Measurements from ENCODE around the gene NR2C2. TPM values are rescaled to one million over a fixed set of nuclear protein-coding genes. Genes with fewer than 3 reads are reported as not detected.

Gene NR2C2
- total and polyA plus RNA-seq, 10 of the 15 experiments (the other 5 are each of a cell fraction or from before 2014, with no cell fraction given): 2.7 to 30.3 (median 18.3) TPM

- intact Hi-C loops (cut with micrococcal nuclease; ENCODE audit: unreplicated experiment): loop anchor here (5.0 kb wide), 2 partner anchors 106 to 121 kb away; partner anchors contain the start of gene MRPS25
- peaks cover 3% of the 10 kb centered on the region for H3K4me1 ChIP-seq (ENCODE audit: control insufficient read depth, insufficient read depth, low read length)
- peaks cover 51% of the 10 kb centered on the region for H3K79me2 ChIP-seq (ENCODE audit: control insufficient read depth, insufficient read depth, low read length)
- ChIA-PET SMC1A (ENCODE audit: uncharacterized antibody, unreplicated experiment) (interaction anchor here (1.0 to 2.6 kb wide), 6 partner anchors 10 to 151 kb away, joined by 3 to 15 read pairs (median 4); no protein-coding TSS in a partner anchor), POLR2A (interaction anchor here (0.5 to 2.5 kb wide), 5 partner anchors 10 to 821 kb away, joined by 3 to 10 read pairs (median 3); no protein-coding TSS in a partner anchor), CTCF (interaction anchor here (0.9 to 1.3 kb wide), 3 partner anchors 19 to 165 kb away, joined by 3 to 4 read pairs (median 4); no protein-coding TSS in a partner anchor), RAD21 (ENCODE audit: unreplicated experiment) (interaction anchor here (1.1 to 2.0 kb wide), 6 partner anchors 13 to 152 kb away, joined by 3 to 5 read pairs (median 4); partner anchors contain the start of gene RBSN)
- peak overlapping the region; percentile 97 for H3K9ac ChIP-seq (ENCODE audit: control insufficient read depth, insufficient read depth, low read length)
- H3K36me3 ChIP-seq (ENCODE audit: control insufficient read depth in 2 of 2, insufficient read depth in 2 of 2, low read length in 1 of 2): peaks cover 0 to 6% of the 10 kb centered on the region in 2 experiments
- WGBS (ENCODE audit: insufficient coverage, insufficient replicate concordance, low lambda C conversion rate, missing lambda C conversion rate): 29% methylated on average over 4 of the region's 4 CpGs
- H2AFZ ChIP-seq (ENCODE audit: control insufficient read depth, low read depth, low read length): no peak overlapping the region
- no peak for ATAC-seq
- H3K9me3 ChIP-seq (replicated peaks; ENCODE audit: control insufficient read depth, insufficient read depth, low read length): no peaks in the 10 kb centered on the region
- no TSS peak for BruUV-seq (replicated peaks)
- no peak for FAIRE-seq
- H3K4me3 ChIP-seq: peak overlapping the region; percentile 72
- no peaks in the 10 kb centered on the region for H3K27me3 ChIP-seq (replicated peaks in 1 of 2; ENCODE audit: control insufficient read depth in 2 of 2, insufficient read depth in 2 of 2, low read length in 1 of 2)
- in situ Hi-C loops (cut with MboI): no loop called here
- TF ChIP-seq PRDM15 (CRISPR knock-in tag; IDR thresholded peaks at IDR 0.05) (no peak), ZBTB40 (IDR thresholded peaks at IDR 0.05; ENCODE audit: borderline replicate concordance) (no peak), FOXK2 (IDR thresholded peaks at IDR 0.05) (no peak), HDAC2 (IDR thresholded peaks at IDR 0.05) (no peak), NR2C2 (IDR thresholded peaks at IDR 0.05; ENCODE audit: borderline replicate concordance, control insufficient read depth, insufficient read length, low read depth) (no peak), MTA2 (IDR thresholded peaks at IDR 0.05; ENCODE audit: low read depth) (no peak), FOXM1 (IDR thresholded peaks at IDR 0.05; ENCODE audit: low read depth, low read length) (no peak), JUNB (IDR thresholded peaks at IDR 0.05) (0 out of 2 replicates have a peak, but pooled peaks have one; percentile 30)
- H3K27ac ChIP-seq (ENCODE audit: control insufficient read depth, insufficient read depth): peak overlapping the region; percentile 98
- DNase-seq (ENCODE audit: low read depth, low spot score): no peak
- no peaks in the 10 kb centered on the region for H4K20me1 ChIP-seq (ENCODE audit: control insufficient read depth, insufficient read depth)
- peak overlapping the region; percentile 82 for H3K4me2 ChIP-seq (ENCODE audit: control insufficient read depth, insufficient read depth)
Measured at GRCh38 chr3:14946236-14946635, 1.1 kb upstream of the NR2C2 start.
